Jurkat, Clone E6-1 (cell line): ENCODE results near the gene C1orf185.

Source experiments
- DNase-seq: peaks from one replicate; pipeline ENCODE4 v3.0.0-alpha.2; 2011; ENCODE audit warnings: low read depth, low spot score
- H3K4me3 ChIP-seq: 2 replicates; pipeline ENCODE4 v1.5.1; 2011; ENCODE audit warnings: mild to moderate bottlenecking, low read length, control low read depth, moderate library complexity

The C1orf185 gene

DNA sequence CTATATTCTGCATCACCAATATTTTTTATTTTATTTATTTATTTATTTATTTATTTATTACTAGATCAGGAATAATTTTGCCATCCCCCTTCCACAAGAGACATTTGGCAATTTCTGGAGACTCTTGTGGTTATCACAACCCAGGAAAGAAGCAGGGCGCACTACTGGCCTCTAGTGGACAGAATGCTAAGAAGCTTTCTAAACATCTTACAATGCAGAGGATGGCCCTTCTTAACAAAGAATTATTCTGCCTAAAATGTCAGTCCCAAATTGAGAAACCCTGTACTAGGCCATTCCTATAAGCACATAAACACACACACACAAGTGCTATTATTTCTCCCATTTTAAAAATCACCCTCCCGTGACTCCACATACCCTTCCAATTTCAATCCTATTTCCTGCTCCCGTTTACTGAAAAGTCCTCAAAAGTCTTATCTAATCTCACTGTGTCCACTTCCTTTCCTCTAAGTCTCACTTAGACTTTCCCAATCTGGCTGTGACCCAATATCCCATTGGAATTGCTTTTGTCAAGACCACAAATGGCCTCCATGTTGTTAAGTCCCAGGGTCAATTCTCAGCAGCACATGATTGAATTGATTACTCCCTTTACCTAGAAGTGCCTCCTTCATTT lies 90.3 kb downstream of the C1orf185 start:
- peak; percentile 66 for DNase-seq
- no peak overlapping the region for H3K4me3 ChIP-seq

DNA sequence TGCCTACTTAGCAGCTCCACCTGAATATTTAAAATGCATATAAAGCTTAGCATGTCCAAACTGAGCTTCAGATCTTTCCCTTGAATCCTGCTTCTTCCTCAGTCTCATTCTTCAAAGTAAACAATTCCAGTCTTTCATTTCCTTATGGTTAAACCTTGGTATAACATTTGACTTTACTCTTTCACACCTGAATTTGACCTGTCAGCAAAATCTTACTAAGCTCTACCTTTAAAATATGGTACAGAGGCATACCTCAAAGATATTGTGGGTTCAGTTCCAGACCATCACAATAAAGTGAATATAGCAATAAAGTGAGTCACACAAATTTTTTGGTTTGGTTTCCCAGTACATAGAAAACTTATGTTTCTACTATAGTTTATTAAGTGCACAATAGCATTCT lies 91.5 kb downstream of the C1orf185 start:
- H3K4me3 ChIP-seq: no peak overlapping the region
- no peak for DNase-seq
